SK-N-SH (cell line): ENCODE data around the gene TRIM69. TPM values are rescaled to one million over a fixed set of nuclear protein-coding genes. Genes with fewer than 3 reads are reported as not detected.

Experiments
- CTCF ChIA-PET: fragments of 300-600, 350-600 bp; formaldehyde crosslinking; extraction: SDS; loops from one replicate; lab custom pipeline; 2021; lab: Yijun Ruan, JAX
- POLR2A ChIA-PET: fragments of 350-600 bp; sonication (Branson Sonifier 250); formaldehyde crosslinking; extraction: SDS; loops from one replicate; lab custom pipeline; 2020; ENCODE audit warnings: antibody characterized with exemption, inconsistent platforms; lab: Yijun Ruan, JAX
- DNase-seq: peaks from one replicate; pipeline ENCODE4 v3.0.0; 2012
- H2AFZ ChIP-seq: fragments of 200-600 bp; sonication (generic); 2 replicates; pipeline ENCODE4 v1.8.1; 2016; ENCODE audit warnings: antibody characterized with exemption, mild to moderate bottlenecking, low read depth
- H3F3A ChIP-seq: fragments of 200-600 bp; sonication (generic); replicated peaks from 2 replicates; pipeline ENCODE3; 2016; ENCODE audit warnings: antibody characterized with exemption, mild to moderate bottlenecking; ENCODE audit not compliant: insufficient read depth
- H3K27ac ChIP-seq, 2 experiments: fragments of 200-500 bp in 1 of 2; fragments of 200-600 bp in 1 of 2; sonication (Bioruptor generic) in 1 of 2; sonication (generic), shearing (Covaris generic) in 1 of 2; 2 replicates each; pipeline versions ENCODE4 v1.5.1 to v1.6.1; 2014 to 2016; ENCODE audit warnings: low read depth in 2 of 2, inconsistent platforms in 1 of 2, low read length in 1 of 2, mild to moderate bottlenecking in 1 of 2, mixed read lengths in 1 of 2
- H3K27me3 ChIP-seq: fragments of 200-600 bp; sonication (generic), shearing (Covaris generic); 2 replicates; pipeline ENCODE4 v1.6.1; 2016; ENCODE audit warnings: mixed run types; ENCODE audit not compliant: insufficient read depth
- H3K36me3 ChIP-seq, 2 experiments: fragments of 200-500 bp in 1 of 2; fragments of 200-600 bp in 1 of 2; sonication (Bioruptor generic) in 1 of 2; sonication (generic) in 1 of 2; replicated peaks in 1 of 2; 2 replicates each; pipeline versions ENCODE3 to v1.5.1; 2014 to 2016; ENCODE audit warnings: low read length in 1 of 2, mild to moderate bottlenecking in 1 of 2; ENCODE audit not compliant: insufficient read depth in 2 of 2, control insufficient read depth in 1 of 2
- H3K4me1 ChIP-seq, 2 experiments: fragments of 200-500 bp in 1 of 2; fragments of 200-600 bp in 1 of 2; sonication (Bioruptor generic) in 1 of 2; sonication (generic), shearing (Covaris generic) in 1 of 2; 2 replicates each; pipeline versions ENCODE4 v1.5.1 to v1.6.1; 2014 to 2016; ENCODE audit warnings: low read depth in 1 of 2, low read length in 1 of 2, mixed run types in 1 of 2; ENCODE audit not compliant: insufficient read depth in 2 of 2, control insufficient read depth in 1 of 2
- H3K4me2 ChIP-seq: fragments of 200-600 bp; sonication (generic), shearing (Covaris generic); 2 replicates; pipeline ENCODE4 v1.6.1; 2017; ENCODE audit warnings: mixed run types
- H3K4me3 ChIP-seq, 2 experiments: fragments of 200-500 bp in 1 of 2; fragments of 200-600 bp in 1 of 2; sonication (Bioruptor generic) in 1 of 2; sonication (generic), shearing (Covaris generic) in 1 of 2; 2 replicates each; pipeline versions ENCODE4 v1.5.1 to v1.8.1; 2014 to 2016; ENCODE audit warnings: low read depth in 2 of 2, inconsistent platforms in 1 of 2, low read length in 1 of 2, mild to moderate bottlenecking in 1 of 2, mixed read lengths in 1 of 2, moderate library complexity in 1 of 2
- H3K79me2 ChIP-seq: fragments of 200-600 bp; sonication (generic); 2 replicates; pipeline ENCODE4 v1.8.1; 2017; ENCODE audit warnings: mild to moderate bottlenecking; ENCODE audit not compliant: insufficient read depth
- H3K9ac ChIP-seq: fragments of 200-600 bp; sonication (generic); 2 replicates; pipeline ENCODE4 v1.6.1; 2017; ENCODE audit warnings: mixed run types
- H3K9me2 ChIP-seq: fragments of 200-600 bp; sonication (generic); 2 replicates; pipeline ENCODE4 v1.6.1; 2017; ENCODE audit warnings: mixed run types
- H3K9me3 ChIP-seq: fragments of 200-600 bp; sonication (generic); 2 replicates; pipeline ENCODE4 v1.6.1; 2017; ENCODE audit warnings: mixed run types, mild to moderate bottlenecking, moderate library complexity
- H4K20me1 ChIP-seq: fragments of 200-600 bp; sonication (generic); 2 replicates; pipeline ENCODE4 v1.6.1; 2017; ENCODE audit warnings: mild to moderate bottlenecking, mixed run types; ENCODE audit not compliant: insufficient read depth
- EZH2phosphoT487 ChIP-seq: fragments of 200-600 bp; sonication (generic); IDR thresholded peaks from 2 replicates; pipeline ENCODE4 v1.6.1; 2017; ENCODE audit warnings: low read depth, mixed run types, mild to moderate bottlenecking, antibody characterized with exemption, moderate library complexity, borderline replicate concordance
- FOXJ3 ChIP-seq: sonication (generic); formaldehyde crosslinking; IDR thresholded peaks from 2 replicates; pipeline ENCODE4 v1.5.1; 2020; ENCODE audit warnings: mild to moderate bottlenecking, missing genetic modification reagents
- MEF2A ChIP-seq: IDR thresholded peaks from 2 replicates; pipeline ENCODE4 v1.4.0; 2012; ENCODE audit warnings: low read depth, borderline replicate concordance
- NRF1 ChIP-seq: IDR thresholded peaks from 2 replicates; pipeline ENCODE4 v1.6.1; 2012; ENCODE audit warnings: low read depth, mild to moderate bottlenecking, low read length
- POLR2AphosphoS5 ChIP-seq: IDR thresholded peaks from 2 replicates; pipeline ENCODE4 v1.6.1; 2012; ENCODE audit warnings: low read depth, low read length
- RAD21 ChIP-seq: IDR thresholded peaks from 2 replicates; pipeline ENCODE4 v1.6.1; 2012; ENCODE audit warnings: mild to moderate bottlenecking, low read length
- RCOR1 ChIP-seq: fragments of 150-350 bp; IDR thresholded peaks from 2 replicates; pipeline ENCODE4 v1.6.1; 2017; ENCODE audit warnings: antibody characterized with exemption, low read length
- RFX5 ChIP-seq: IDR thresholded peaks from 2 replicates; pipeline ENCODE4 v1.6.1; 2012; ENCODE audit warnings: mild to moderate bottlenecking, improper control_type of control experiment, low read length
- RXRA ChIP-seq: IDR thresholded peaks from 2 replicates; pipeline ENCODE4 v1.4.0; 2012; ENCODE audit warnings: low read depth, mild to moderate bottlenecking, borderline replicate concordance
- TAF1 ChIP-seq: IDR thresholded peaks from 2 replicates; pipeline ENCODE4 v1.6.1; 2012; ENCODE audit warnings: low read depth, mild to moderate bottlenecking, low read length, moderate library complexity, borderline replicate concordance
- TEAD4 ChIP-seq: IDR thresholded peaks from 2 replicates; pipeline ENCODE4 v1.4.0; 2012; ENCODE audit warnings: mild to moderate bottlenecking, borderline replicate concordance; ENCODE audit not compliant: insufficient read depth
- WGBS: methylation state at CpG from one replicate; pipeline ENCODE4 v1.1.6; 2017; ENCODE audit warnings: low lambda C conversion rate; 5-methylcytosine and 5-hydroxymethylcytosine counted together
- polyA plus RNA-seq, 3 experiments: library from polyadenylated mRNA; depleted of rRNA; stranded (reverse); fragments of >200 nt; gene quantifications; 2 replicates each; pipeline ENCODE4 v1.2.3, GENCODE V29; 2012
- TF ChIP-seq, protein P1 (sequence below): IDR thresholded peaks from 2 replicates; pipeline ENCODE4 v1.4.0; 2012; ENCODE audit warnings: low read depth
- TF ChIP-seq, protein P2 (sequence below): fragments of 200-600 bp; sonication (generic); IDR thresholded peaks from 2 replicates; pipeline ENCODE4 v1.6.1; 2017; ENCODE audit warnings: antibody characterized with exemption, mild to moderate bottlenecking, moderate library complexity
- TF ChIP-seq, protein P3 (sequence below): IDR thresholded peaks from 2 replicates; pipeline ENCODE4 v1.4.0; 2012; ENCODE audit warnings: low read depth, borderline replicate concordance
- TF ChIP-seq, protein P4 (sequence below): IDR thresholded peaks from 2 replicates; pipeline ENCODE4 v1.4.0; 2012; ENCODE audit warnings: low read depth, borderline replicate concordance

TRIM69 gene
- polyA plus RNA-seq, 1 of the 3 experiments (the other 2 are of a cell fraction) = 9.7 TPM

DNA sequence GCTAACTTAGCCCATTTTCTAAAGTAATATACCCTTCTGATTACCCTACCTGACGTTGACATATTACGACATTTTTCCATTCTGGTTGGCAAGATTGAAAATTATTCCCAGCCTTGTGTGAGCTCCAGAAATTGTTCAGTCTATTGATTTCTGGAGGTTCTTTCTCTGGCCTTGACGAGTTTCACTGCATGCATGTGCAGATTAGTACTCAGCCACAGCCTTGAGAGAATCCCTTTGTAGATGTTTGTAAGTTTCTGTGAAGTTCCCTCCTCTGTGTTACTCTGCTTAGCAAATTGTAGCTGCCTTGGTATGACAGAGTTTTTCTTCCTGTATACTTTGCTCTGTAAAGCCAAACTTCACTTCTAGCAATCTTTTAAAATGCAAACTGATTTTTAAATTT lies 27.5 kb downstream of the TRIM69 start:
- H3K9ac ChIP-seq = no peak overlapping the region
- 43% methylated on average over 3 of the region's 3 CpGs for WGBS
- no peaks in the 10 kb centered on the region for H3K36me3 ChIP-seq
- H2AFZ ChIP-seq = no peak overlapping the region
- H3K9me2 ChIP-seq = no peaks in the 10 kb centered on the region
- POLR2A ChIA-PET = no interaction called here
- no peaks in the 10 kb centered on the region for H3K4me1 ChIP-seq
- CTCF ChIA-PET = no interaction called here
- H3F3A ChIP-seq = no peaks in the 10 kb centered on the region
- H3K4me3 ChIP-seq = no peak overlapping the region
- DNase-seq = no peak
- H3K27ac ChIP-seq = no peak overlapping the region
- H3K4me2 ChIP-seq = no peak overlapping the region
- no peaks in the 10 kb centered on the region for H4K20me1 ChIP-seq
- no peaks in the 10 kb centered on the region for H3K79me2 ChIP-seq
- no peaks in the 10 kb centered on the region for H3K9me3 ChIP-seq
- no peaks in the 10 kb centered on the region; the same call in 1 of the 2 replicates for H3K27me3 ChIP-seq
- TF ChIP-seq EZH2phosphoT487 (no peak), NRF1 (no peak), TAF1 (no peak), RXRA (no peak), FOXJ3 (CRISPR knock-in tag) (no peak), MEF2A (no peak), TEAD4 (no peak), POLR2AphosphoS5 (no peak), RCOR1 (no peak), RAD21 (no peak), RFX5 (no peak)
- TF ChIP-seq, protein P1, sequence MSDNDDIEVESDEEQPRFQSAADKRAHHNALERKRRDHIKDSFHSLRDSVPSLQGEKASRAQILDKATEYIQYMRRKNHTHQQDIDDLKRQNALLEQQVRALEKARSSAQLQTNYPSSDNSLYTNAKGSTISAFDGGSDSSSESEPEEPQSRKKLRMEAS = no peak
- TF ChIP-seq, protein P2, sequence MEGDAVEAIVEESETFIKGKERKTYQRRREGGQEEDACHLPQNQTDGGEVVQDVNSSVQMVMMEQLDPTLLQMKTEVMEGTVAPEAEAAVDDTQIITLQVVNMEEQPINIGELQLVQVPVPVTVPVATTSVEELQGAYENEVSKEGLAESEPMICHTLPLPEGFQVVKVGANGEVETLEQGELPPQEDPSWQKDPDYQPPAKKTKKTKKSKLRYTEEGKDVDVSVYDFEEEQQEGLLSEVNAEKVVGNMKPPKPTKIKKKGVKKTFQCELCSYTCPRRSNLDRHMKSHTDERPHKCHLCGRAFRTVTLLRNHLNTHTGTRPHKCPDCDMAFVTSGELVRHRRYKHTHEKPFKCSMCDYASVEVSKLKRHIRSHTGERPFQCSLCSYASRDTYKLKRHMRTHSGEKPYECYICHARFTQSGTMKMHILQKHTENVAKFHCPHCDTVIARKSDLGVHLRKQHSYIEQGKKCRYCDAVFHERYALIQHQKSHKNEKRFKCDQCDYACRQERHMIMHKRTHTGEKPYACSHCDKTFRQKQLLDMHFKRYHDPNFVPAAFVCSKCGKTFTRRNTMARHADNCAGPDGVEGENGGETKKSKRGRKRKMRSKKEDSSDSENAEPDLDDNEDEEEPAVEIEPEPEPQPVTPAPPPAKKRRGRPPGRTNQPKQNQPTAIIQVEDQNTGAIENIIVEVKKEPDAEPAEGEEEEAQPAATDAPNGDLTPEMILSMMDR = no peak
- TF ChIP-seq, protein P3, sequence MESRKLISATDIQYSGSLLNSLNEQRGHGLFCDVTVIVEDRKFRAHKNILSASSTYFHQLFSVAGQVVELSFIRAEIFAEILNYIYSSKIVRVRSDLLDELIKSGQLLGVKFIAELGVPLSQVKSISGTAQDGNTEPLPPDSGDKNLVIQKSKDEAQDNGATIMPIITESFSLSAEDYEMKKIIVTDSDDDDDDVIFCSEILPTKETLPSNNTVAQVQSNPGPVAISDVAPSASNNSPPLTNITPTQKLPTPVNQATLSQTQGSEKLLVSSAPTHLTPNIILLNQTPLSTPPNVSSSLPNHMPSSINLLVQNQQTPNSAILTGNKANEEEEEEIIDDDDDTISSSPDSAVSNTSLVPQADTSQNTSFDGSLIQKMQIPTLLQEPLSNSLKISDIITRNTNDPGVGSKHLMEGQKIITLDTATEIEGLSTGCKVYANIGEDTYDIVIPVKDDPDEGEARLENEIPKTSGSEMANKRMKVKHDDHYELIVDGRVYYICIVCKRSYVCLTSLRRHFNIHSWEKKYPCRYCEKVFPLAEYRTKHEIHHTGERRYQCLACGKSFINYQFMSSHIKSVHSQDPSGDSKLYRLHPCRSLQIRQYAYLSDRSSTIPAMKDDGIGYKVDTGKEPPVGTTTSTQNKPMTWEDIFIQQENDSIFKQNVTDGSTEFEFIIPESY = no peak
- TF ChIP-seq, protein P4, sequence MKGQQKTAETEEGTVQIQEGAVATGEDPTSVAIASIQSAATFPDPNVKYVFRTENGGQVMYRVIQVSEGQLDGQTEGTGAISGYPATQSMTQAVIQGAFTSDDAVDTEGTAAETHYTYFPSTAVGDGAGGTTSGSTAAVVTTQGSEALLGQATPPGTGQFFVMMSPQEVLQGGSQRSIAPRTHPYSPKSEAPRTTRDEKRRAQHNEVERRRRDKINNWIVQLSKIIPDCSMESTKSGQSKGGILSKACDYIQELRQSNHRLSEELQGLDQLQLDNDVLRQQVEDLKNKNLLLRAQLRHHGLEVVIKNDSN = no peak
